HG02798 (cell line): ENCODE results near the gene NPIPB12.
"Not testable (repeated sequence)": the region's sequence is repeated elsewhere in the genome, so short reads cannot be mapped to it uniquely, and the experiment has no call there.

Experiments used
- ATAC-seq: cut with Tn5 transposase; IDR thresholded peaks from one replicate; pipeline ENCODE4 v1.9.1; 2021; ENCODE audit warnings: mild to moderate bottlenecking; ENCODE audit not compliant: unreplicated experiment, poor library complexity

The NPIPB12 gene

GRCh38 chr16:29506308-29506707 lies at the start of gene NPIPB12:
NPIPB12 (minus strand) TSS chr16:29506408.
- ATAC-seq, result not testable (repeated sequence)

GRCh38 chr16:29521520-29521919 lies 15.3 kb upstream of the NPIPB12 start:
- not testable (repeated sequence) for ATAC-seq

GRCh38 chr16:29482276-29482675 lies 23.9 kb downstream of the NPIPB12 start:
- not testable (repeated sequence) for ATAC-seq

- not testable (repeated sequence) for ATAC-seq
Measured at GRCh38 chr16:29472065-29472464, 34.1 kb downstream of the NPIPB12 start.

GRCh38 chr16:29469660-29470059 lies 36.5 kb downstream of the NPIPB12 start:
- ATAC-seq, result not testable (repeated sequence)

GRCh38 chr16:29467654-29468366 lies 38.4 kb downstream of the NPIPB12 start:
- ATAC-seq, result not testable (repeated sequence)

- ATAC-seq, result not testable (repeated sequence)
Measured at GRCh38 chr16:29466904-29467303, 39.3 kb downstream of the NPIPB12 start.

GRCh38 chr16:29465985-29466824 lies 40.0 kb downstream of the NPIPB12 start:
- ATAC-seq, result not testable (repeated sequence)

- ATAC-seq, result not testable (repeated sequence)
Measured at GRCh38 chr16:29460647-29461030, 45.6 kb downstream of the NPIPB12 start.

GRCh38 chr16:29459706-29460646 lies 46.2 kb downstream of the NPIPB12 start, which contains the start of gene SULT1A4:
SULT1A4 (plus strand) TSS chr16:29459913; CDS start chr16:29461386, 1,473 bp downstream.
- not testable (repeated sequence) for ATAC-seq

- not testable (repeated sequence) for ATAC-seq
Measured at GRCh38 chr16:29457660-29458059, 48.5 kb downstream of the NPIPB12 start.

GRCh38 chr16:29454828-29455227 lies 51.4 kb downstream of the NPIPB12 start:
- peak; percentile 62 for ATAC-seq

GRCh38 chr16:29454269-29454668 lies 51.9 kb downstream of the NPIPB12 start, which contains the start of the genes BOLA2 and SLX1B:
BOLA2 (minus strand) TSS chr16:29454351; CDS start chr16:29454253, 98 bp downstream.
SLX1B (plus strand) TSS chr16:29454533.
- ATAC-seq, result peak; percentile 92

- peak; percentile 7 for ATAC-seq
Measured at GRCh38 chr16:29453754-29454153, 52.5 kb downstream of the NPIPB12 start.
